GM21737 (cell line): ENCODE results near the gene CHP2.
"Not testable (repeated sequence)": the region's sequence is repeated elsewhere in the genome, so short reads cannot be mapped to it uniquely, and the experiment has no call there.

Source experiments
- ATAC-seq: cut with Tn5 transposase; IDR thresholded peaks from one replicate; pipeline ENCODE4 v1.9.1; 2021; ENCODE audit warnings: mild to moderate bottlenecking, moderate library complexity; ENCODE audit not compliant: unreplicated experiment

Gene CHP2

DNA sequence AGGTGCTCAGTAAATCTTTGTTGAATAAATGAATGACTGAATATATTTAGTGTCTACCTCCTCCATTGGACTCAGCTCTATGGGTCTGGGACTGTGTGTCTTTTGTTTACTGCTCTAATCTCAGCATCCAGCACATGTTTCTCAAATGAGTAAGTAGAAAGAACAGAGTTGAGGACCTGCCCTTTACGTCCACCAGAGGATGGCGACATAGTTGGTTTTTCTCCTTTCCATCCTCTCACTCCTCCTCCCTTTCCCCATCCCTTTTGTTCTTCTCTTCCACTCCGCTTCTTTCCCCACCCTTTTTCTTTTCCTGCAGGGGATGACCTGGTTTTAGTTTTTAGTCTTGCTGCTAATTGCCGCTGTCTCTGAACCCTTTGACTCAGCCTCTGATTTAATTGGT, 12.1 kb upstream of the CHP2 start:
- ATAC-seq: no peak

DNA sequence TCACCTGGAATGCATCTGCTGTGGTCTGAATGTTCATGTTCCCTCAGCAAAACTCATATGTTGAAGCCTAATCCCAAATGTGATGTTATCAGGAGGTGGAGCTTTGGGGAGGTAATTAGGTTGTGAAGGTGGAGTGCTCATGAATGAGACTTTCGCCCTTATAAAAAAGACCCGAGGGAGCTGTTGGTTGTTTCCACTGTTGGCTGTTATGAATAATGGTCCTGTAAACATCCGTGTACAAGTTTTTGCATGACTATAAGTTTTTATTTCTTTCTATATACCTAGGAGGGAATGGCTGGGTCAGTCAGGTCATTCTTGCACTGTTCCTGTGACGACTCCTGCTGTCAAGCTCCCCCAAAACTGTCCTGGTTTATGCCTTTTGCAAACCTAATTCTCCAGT, 9.6 kb upstream of the CHP2 start:
- no peak for ATAC-seq

DNA sequence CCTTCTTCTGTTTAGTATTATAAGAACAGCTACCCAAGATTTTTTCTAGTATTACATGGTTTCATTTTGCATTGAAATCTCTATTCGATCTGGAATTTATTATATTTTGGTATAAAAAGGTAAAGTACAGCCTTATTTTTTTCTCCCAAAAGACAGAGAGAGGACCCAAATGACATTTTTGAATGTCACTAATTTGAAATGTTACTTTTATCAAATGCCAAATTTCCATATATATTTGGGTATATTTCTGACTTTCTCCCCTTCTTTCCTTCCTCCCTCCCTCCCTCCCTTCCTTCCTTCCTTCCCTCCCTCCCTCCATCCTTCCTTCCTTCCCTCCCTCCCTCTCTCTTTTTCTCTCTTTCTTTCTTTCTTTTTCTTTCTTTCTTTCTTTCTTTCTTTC, 6.2 kb upstream of the CHP2 start:
- ATAC-seq: no peak

DNA sequence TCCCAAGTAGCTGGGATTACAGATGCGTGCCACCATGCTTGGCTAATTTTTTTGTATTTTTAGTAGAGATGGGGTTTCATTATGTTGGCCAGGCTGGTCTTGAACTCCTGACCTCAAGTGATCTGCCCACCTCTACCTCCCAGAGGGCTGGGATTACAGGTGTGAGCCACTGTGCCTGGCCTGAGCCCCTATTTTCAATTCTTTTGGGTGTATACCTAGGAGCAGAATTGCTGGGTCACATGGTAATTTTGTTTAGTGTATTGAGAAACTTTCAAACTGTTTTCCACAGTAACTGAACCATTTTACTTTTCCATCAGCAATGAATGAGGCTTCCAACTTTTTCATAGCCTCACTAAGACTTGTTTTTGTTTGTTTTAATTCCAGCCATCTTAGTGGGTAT, 3.8 kb upstream of the CHP2 start:
- not testable (repeated sequence) for ATAC-seq

DNA sequence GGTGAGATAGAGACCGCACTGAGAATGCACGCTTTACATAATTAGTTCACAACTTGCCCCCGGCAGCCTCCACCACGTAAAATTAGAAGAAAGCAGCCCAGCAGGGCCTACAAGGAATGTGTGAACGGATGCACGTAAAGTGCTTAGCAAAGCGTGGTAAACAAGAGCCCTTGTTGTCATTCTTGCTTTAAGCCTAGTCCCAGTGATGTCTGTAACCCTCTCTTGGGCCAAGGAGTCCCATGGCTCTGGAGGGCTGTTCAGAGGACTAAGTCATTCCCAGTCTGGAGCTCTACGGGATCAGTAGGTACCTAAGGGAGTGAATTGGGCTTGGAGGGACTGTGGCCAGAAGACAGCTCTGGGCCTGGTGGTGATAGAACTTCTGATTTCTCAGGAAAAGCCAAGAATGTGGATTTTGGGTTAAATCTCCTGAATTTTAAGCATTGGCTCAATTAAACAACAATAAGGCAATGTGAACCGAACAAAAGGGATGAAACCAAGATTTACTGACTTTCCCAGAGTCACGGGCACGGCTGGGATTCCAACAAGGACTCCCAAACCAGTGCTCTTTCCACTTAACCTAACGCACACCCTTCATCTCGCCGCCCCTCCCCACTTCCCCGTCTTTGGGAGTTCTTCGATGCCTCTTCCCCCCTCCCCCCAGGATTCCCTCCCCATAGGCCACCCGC, 775 bp upstream of the CHP2 start:
- ATAC-seq: no peak

DNA sequence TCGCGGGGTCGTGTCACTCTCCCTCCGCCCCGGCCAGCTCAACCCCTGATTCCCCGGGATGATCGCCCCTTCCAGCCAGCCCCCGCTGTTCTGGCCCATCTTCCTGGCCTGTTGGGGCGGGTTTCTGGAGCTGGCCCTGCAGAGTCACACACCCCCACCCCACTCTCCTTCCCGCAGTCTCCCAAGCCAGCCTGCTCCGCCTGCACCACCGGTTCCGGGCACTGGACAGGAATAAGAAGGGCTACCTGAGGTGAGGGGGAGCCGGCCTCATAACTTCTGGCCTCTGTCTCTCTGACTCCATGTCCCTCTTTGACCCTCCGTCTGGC, 621 bp downstream of the CHP2 start:
- no peak for ATAC-seq

DNA sequence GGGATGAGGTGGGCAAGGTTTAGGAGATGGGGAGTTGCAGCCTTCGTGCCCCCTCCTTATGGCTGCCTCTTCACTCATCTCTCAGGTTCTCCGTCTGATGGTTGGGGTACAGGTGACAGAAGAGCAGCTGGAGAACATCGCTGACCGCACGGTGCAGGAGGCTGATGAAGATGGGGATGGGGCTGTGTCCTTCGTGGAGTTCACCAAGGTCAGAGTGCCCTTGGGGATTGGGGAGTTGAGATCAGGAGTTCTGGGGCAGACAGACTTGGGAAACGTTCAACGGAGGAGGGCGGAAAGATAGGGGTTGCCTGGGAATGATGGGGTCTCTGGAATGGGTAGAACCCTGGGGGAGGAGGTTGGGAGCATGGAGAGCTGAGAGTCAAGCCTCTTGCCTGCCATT, 2.3 kb downstream of the CHP2 start:
- no peak for ATAC-seq

DNA sequence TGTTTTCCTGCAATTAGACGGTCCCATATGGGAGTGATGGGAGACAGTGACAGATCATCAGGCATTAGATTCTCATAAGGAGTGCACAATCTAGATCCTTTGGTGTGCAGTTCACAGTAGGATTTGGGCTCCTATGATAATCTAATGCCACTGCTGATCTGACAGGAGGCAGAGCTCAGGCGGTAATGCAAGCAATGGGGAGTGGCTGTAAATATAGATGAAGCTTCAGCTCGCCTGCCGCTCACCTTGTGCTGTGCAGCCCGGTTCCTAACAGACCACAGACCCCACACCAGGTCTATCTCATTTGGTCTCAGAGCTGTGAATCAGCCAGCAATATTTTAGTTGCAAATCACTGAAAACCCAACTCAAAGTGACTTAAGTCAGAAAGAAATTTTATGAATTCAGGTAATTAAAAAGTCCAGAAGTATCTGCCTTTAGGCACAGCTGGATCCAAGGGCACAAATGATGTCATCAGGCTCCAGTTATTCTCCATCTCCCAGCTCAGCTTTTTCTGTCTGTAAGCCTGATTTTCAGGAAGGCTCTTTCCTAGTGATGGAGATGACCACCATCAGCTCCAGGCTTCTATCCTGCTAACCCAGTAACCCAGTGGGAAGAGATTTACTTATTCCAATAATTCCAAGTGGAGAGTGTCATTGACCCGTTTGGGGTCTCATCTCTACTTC, 3.3 kb downstream of the CHP2 start:
- ATAC-seq: no peak

DNA sequence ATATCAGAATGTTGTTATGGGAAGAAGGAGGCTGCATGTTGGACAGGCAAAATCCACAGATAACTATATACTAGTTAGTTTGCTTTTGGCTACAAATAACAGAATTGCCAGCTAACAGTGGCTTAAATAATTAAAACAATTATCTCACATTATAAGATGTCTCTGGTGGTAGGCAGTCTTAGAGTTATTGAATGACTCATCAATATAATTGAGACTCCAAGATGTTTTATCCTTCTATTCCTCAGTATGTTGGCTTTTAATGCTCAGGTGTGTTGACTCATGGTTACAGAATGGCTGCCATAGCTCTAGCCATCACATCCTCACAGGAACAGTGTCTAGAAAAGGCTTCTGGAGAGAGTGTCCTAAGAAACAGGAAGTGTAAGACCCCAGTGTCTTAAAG, 11.1 kb downstream of the CHP2 start:
- no peak for ATAC-seq

DNA sequence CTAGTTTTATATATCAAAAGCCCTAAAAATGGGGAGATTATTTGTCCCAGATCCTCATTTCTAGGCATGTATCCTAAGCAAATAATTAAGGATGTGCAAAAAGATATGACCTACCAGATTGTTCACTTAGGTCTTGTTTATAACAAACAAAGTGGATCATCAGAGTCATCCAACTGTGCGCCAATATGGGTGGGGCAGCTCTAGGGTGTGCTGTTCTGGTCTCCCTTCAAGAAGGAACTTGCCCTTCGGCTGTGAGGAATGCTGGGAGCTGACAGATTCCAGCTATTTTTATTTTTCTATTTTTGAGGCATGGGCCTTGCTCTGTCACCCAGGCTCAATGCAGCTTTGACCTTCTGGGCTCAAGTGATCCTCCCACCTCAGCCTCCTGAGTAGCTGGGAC, 13.8 kb downstream of the CHP2 start:
- no peak for ATAC-seq

DNA sequence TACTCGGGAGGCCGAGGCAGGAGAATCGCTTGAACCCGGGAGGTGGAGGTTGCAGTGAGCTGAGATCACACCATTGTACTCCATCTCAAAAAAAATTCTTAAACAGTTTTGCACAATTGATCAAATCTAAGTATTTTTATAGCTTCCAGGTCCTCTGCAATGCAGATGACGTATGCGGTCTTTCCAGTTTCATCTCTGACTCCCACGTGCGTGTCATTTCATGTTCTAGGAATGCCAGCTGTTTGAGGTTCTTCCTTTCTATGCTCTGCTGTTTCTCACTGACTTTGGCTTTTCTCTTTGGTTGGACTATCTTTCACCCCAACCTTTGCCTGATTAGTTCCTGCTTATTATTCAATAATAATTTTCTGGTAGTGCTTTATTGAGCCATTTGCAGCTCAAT, 16.2 kb downstream of the CHP2 start:
- no peak for ATAC-seq

DNA sequence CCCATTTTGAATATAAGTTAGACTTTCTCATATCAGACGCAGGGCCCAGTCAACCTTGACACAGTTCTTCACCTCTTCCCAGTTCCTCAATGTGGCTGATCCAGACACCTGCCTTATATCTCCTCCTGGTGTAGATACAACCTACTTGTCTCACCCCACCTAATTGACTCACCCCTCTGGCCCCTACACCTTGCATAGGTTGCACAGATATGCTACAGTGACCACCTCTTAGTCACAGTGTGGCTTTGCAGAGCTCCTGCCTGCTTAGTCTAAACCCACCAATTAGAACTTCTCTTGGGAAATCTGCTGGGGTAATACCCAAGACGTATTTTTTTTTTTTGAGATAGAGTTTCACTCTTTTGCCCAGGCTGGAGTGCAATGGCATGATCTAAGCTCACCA, 16.8 kb downstream of the CHP2 start:
- ATAC-seq: no peak

DNA sequence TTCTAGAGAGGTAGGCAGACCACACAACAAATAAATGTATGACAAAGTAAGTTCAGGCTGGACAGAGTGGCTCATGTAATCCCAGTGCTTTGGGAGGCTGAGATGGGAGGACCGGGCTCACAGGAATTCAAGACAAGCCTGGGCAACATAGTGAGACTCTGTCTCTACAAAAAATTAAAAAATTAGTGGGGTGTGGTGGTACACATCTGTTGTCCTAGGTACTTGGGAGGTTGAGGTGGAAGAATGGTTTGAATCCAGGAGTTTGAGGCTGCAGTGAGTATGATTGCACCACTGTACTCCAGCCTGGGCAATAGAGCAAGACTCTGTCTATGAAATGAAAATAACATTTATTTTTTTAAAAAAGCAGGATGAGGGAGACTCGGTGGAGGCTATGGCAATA, 18.5 kb downstream of the CHP2 start:
- ATAC-seq: no peak

DNA sequence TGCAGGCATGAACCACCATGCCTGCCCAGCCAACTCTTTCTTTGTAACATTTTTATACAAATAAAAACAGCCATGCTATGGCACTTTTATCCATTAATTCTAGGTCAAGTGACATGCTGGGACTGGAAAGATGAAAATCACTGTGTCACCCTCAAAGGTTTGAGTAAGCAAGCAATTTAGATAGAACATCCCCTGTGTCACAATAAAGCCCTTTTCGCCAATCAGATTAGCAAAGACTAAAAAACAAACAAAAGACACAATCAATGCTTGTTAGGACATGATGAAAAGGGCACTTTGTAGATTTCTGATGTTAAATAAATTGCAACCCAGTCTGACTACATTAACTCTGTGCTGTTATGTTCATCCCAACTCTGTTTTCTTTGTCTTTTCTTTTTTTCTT, 26.4 kb downstream of the CHP2 start:
- no peak for ATAC-seq

DNA sequence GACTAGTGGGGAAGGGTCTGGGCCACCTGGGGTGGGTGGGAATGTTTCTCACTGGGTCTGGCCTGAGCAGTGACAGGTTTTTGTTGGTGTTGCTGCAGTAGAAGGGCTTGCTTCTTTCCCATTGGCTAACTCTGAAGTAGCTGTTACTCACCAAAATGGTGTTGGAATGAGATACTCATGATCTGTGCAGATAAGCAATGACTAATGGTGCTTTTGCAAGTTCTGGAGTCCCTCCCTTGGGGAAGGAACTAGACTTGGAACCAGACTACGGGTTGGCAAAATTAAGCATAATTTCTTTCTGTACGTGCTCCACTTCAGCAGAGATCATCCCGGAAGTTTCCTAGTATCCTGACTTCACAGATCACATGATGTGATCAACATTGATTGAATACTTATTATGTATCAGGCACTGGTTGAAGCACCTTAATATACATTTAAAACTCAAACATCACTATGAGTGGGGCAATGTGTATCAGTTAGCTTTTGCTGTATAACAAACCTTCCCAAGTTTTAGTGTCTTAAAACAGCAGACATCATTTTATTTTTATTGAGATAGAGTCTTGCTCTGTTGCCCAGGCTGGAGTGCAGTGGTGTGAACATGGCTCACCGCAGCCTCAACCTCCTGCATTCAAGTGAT, 30.1 kb downstream of the CHP2 start:
- no peak for ATAC-seq

DNA sequence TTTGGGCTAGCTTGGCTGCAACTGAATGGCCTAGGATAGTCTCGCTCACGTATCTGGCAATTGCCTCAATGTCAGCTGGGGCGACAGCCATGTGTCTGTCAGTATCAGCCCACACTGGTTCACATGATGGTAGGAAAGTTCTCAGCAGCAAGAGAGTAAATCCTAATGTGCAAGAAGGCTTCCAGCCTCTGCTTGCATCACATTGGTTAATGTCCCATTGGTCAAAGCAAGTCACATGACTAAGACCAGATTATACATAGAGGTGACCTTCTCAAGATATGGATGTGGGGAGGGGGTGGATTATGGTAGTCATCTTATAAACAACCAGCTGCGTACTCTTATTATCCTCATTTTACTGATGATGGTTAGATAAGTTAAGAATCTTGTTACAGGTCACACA, 31.0 kb downstream of the CHP2 start:
- no peak for ATAC-seq

DNA sequence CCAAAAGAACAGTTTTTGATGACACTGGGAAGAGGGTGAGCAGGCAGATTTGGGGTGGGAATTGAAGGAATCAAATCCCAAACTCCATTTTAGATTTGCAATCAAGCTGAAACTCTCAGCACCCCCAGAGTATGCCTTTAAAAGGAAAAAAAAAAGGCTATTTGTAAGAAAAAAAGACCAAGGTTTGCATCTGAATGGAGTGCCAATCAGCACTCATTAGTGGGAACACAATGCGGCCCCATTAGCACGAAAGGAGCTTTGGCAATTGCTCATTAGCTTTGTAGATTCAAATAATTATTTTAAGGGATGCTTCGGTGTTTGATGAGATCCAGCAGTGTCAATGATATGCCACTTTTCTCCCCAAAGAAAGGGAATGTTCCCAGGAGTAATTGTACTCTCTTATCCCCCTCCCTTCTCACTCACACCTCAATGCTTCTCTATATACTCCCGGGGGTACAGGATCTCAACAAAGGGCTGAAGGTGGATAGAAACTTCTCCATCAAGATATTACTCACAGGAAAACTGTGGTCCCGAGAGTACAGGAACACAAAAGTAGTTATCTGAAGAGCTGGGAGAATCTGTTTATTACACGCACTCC, 32.2 kb downstream of the CHP2 start:
- no peak for ATAC-seq

DNA sequence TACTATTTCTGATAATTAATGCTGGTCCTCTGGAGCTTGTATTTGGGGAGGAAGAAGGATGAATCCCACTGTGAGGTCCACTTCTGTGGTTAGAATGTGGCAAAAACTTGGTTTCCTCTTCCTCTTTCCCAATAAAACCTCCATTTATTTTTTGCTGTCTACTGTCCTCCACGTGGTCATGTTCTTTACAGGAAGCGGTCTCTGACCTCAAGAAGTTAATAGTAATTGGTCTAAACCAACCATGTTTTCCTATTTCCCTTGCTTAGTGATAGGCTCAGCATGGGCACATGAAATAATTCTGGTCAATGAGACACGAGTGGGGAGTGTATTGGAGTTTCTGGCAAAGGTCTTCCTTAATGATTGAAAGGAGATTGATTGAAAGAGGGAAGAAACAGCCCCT, 33.9 kb downstream of the CHP2 start:
- no peak for ATAC-seq

DNA sequence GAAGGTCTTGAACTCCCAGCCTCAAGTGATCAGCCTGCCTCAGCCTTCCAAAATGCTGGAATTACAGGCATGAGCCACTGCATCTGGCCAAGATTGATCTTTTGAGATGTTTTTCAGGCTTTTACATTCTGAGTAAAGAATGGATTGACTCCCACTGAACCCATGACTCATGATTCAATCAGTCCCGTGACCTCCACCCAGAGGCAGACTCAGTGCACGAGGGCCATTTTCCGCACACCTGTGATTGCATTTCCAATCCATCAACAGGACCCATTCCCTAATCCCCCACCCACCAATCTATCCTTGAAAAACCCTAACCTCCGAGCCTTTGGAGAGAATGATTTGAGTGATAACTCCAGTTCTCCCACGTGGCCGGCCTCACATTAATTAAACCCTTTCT, 40.6 kb downstream of the CHP2 start:
- no peak for ATAC-seq

DNA sequence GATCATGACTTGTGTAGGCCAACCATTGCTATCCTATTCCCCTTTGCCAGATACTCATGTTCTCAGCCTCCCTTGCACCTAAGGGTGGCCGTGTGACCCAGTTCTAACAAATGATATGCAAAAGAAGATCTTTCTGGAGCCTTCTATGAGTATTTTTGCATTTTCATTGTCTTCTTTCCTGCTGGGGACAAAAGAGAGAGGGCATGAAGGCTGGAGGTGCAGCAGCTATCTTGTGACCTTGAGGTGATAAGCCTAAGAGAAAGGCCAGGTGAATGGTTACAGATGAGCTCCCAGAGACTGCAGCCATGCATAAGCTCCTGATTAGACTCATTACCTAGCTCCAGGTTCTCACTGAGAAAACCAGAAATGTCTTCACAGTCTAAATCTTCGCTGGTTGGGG, 42.1 kb downstream of the CHP2 start:
- no peak for ATAC-seq

DNA sequence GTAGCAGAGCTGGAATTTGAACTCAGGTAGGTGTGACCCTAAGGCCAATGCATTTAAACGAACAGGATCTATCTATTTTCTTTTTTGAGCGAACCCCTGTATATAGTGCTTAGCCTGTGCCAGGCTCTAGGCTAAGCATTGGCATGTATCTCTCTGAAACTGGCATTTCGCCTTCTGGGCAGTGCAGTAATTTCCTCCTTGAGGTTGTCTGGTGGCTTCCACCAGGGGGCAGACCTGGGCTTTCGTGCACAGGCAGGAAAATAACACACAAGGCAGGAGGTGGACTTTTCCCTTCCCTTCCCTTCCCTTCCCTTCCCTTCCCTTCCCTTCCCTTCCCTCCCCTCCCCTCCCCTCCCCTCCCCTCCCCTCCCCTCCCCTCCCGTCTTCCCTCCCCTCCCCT, 46.6 kb downstream of the CHP2 start:
- ATAC-seq: no peak

DNA sequence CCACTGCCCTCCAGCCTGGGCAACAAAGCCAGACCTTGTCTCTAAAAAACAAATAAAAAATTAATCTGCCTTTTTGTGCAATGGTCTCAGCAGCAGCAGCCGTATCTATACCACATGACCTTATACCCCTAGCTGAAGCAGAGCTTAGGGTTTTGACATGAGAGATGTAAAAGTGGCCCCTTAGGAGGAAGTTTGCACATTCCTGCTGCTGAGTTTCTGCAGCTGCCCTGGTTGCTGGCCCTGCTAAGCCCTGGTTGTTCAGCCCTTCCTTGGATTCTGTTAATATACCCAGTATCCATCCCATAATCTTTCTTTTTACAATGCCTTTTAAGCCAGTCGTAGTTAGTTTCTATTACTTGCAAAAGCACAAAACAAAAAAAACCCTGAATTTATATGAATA, 48.0 kb downstream of the CHP2 start:
- ATAC-seq: no peak
